HepG2 (cell line): ENCODE data around the gene POLD3. TPM values are rescaled to one million over a fixed set of nuclear protein-coding genes. Genes with fewer than 3 reads are reported as not detected.

Source experiments
- ATAC-seq: fragments of 200-7000 bp; cut with Tn5 transposase; 3 replicates; pipeline ENCODE4 v1.9.1; 2020; ENCODE audit warnings: mild to moderate bottlenecking, moderate library complexity
- BruUV-seq: library from RNA; stranded (reverse); fragments of 400-500 nt; replicated peaks from 2 replicates; lab custom pipeline; 2021; lab: Mats Ljungman, UMichigan
- CTCF ChIA-PET: fragments of 300-600 bp; formaldehyde crosslinking; extraction: SDS; loops from one replicate; lab custom pipeline; 2021; ENCODE audit warnings: low total read pairs, inconsistent platforms, low intra/inter-chr PET ratio; lab: Yijun Ruan, JAX
- POLR2A ChIA-PET: fragments of 350-600 bp; sonication (Branson Sonifier 250); formaldehyde crosslinking; loops from one replicate; lab custom pipeline; 2020; ENCODE audit warnings: antibody characterized with exemption, inconsistent platforms; lab: Yijun Ruan, JAX
- DNase-seq: peaks from one replicate; pipeline ENCODE4 v3.0.0-alpha.2; 2015; ENCODE audit warnings: low spot score
- FAIRE-seq: peaks from 3 replicates; lab custom pipeline; 2011; peaks lifted over from hg19 to GRCh38; lab: Jason Lieb, UNC
- H2AFZ ChIP-seq: one replicate; pipeline ENCODE4 v1.6.1; 2011; ENCODE audit warnings: low read length, inconsistent platforms
- H3K27ac ChIP-seq: fragments of 300-600 bp; 3 replicates; pipeline ENCODE4 v1.8.0; 2011; ENCODE audit warnings: mixed run types, mild to moderate bottlenecking, mixed read lengths, low read length, inconsistent platforms; ENCODE audit not compliant: insufficient read depth; ENCODE audit errors: extremely low read length
- H3K27me3 ChIP-seq, 2 experiments: fragments of 200-600 bp in 1 of 2; 2 replicates in 1 of 2; 3 replicates in 1 of 2; pipeline versions ENCODE4 v1.6.0 to v1.8.0; 2011; ENCODE audit warnings: low read length in 2 of 2, mild to moderate bottlenecking in 2 of 2, moderate library complexity in 2 of 2, inconsistent platforms in 1 of 2; ENCODE audit not compliant: insufficient read depth in 2 of 2, control insufficient read depth in 1 of 2
- H3K36me3 ChIP-seq, 2 experiments: fragments of 200-600 bp in 1 of 2; replicated peaks in 1 of 2; 2 replicates in 1 of 2; 3 replicates in 1 of 2; pipeline versions ENCODE4 v1.5.1 to v1.8.0; 2011; ENCODE audit warnings: low read length in 2 of 2, inconsistent platforms in 1 of 2; ENCODE audit not compliant: insufficient read depth in 2 of 2, control insufficient read depth in 1 of 2
- H3K4me1 ChIP-seq: 2 replicates; pipeline ENCODE4 v1.5.1; 2012; ENCODE audit warnings: low read length, inconsistent platforms; ENCODE audit not compliant: insufficient read depth
- H3K4me2 ChIP-seq: 2 replicates; pipeline ENCODE4 v1.6.0; 2011; ENCODE audit warnings: low read depth, low read length, inconsistent platforms
- H3K4me3 ChIP-seq, 3 experiments: fragments of 200-600 bp in 1 of 3; sonication (generic), shearing (Covaris generic) in 1 of 3; replicated peaks in 1 of 3; 2 replicates each; pipeline ENCODE4 v1.5.1; 2011 to 2016; ENCODE audit warnings: low read length in 3 of 3, inconsistent platforms in 2 of 3, low read depth in 2 of 3, mild to moderate bottlenecking in 2 of 3, control low read depth in 1 of 3, mixed read lengths in 1 of 3; ENCODE audit not compliant: insufficient read depth in 1 of 3
- H3K79me2 ChIP-seq: one replicate; pipeline ENCODE4 v1.6.1; 2011; ENCODE audit warnings: low read length, inconsistent platforms; ENCODE audit not compliant: insufficient read depth
- H3K9ac ChIP-seq: 2 replicates; pipeline ENCODE4 v1.6.0; 2011; ENCODE audit warnings: mild to moderate bottlenecking, low read depth, low read length, inconsistent platforms; ENCODE audit not compliant: insufficient read depth
- H3K9me3 ChIP-seq: 2 replicates; pipeline ENCODE4 v1.5.1; 2012; ENCODE audit warnings: mild to moderate bottlenecking, low read length
- H4K20me1 ChIP-seq: 2 replicates; pipeline ENCODE4 v1.6.0; 2011; ENCODE audit warnings: inconsistent platforms, mild to moderate bottlenecking, low read length, moderate library complexity; ENCODE audit not compliant: insufficient read depth
- AHDC1 ChIP-seq: sonication (generic); formaldehyde crosslinking; IDR thresholded peaks from 2 replicates; pipeline ENCODE4 v1.5.1; 2020; ENCODE audit warnings: mild to moderate bottlenecking, missing genetic modification reagents, borderline replicate concordance
- FOXK1 ChIP-seq: sonication (generic); formaldehyde crosslinking; IDR thresholded peaks from 2 replicates; pipeline ENCODE4 v1.4.0; 2020; ENCODE audit warnings: low read depth, missing genetic modification reagents, borderline replicate concordance
- HIVEP1 ChIP-seq: sonication (generic); formaldehyde crosslinking; IDR thresholded peaks from 2 replicates; pipeline ENCODE4 v1.4.0; 2020; ENCODE audit warnings: mild to moderate bottlenecking, missing genetic modification reagents
- KLF16 ChIP-seq, 2 experiments: sonication (generic) in 1 of 2; formaldehyde crosslinking in 1 of 2; IDR thresholded peaks; 2 replicates each; pipeline versions ENCODE4 v1.6.1 to v1.8.0; 2016 to 2023; ENCODE audit warnings: missing genetic modification reagents in 2 of 2, missing compliant biosample characterization in 1 of 2
- SAFB2 ChIP-seq: sonication (generic); formaldehyde crosslinking; IDR thresholded peaks from 2 replicates; pipeline ENCODE4 v1.5.1; 2020; ENCODE audit warnings: missing genetic modification reagents, low read depth, mild to moderate bottlenecking, borderline replicate concordance
- TEAD3 ChIP-seq: optimal IDR thresholded peaks from 2 replicates; pipeline ENCODE3; 2016; ENCODE audit warnings: borderline replicate concordance
- ZBTB38 ChIP-seq: sonication (generic); formaldehyde crosslinking; IDR thresholded peaks from 2 replicates; pipeline ENCODE4 v1.5.1; 2020; ENCODE audit warnings: mild to moderate bottlenecking, missing genetic modification reagents
- ZNF230 ChIP-seq: sonication (generic); formaldehyde crosslinking; IDR thresholded peaks from 2 replicates; pipeline ENCODE4 v1.4.0; 2020; ENCODE audit warnings: mild to moderate bottlenecking, missing genetic modification reagents
- ZNF407 ChIP-seq: sonication (generic); formaldehyde crosslinking; IDR thresholded peaks from one replicate; pipeline ENCODE4 v1.5.1; 2020; ENCODE audit warnings: mild to moderate bottlenecking, missing genetic modification reagents; ENCODE audit errors: not compliant biosample characterization
- WGBS: methylation state at CpG from one replicate; pipeline ENCODE4 v1.1.6; 2017; ENCODE audit warnings: low lambda C conversion rate; 5-methylcytosine and 5-hydroxymethylcytosine counted together
- in situ Hi-C: cut with HindIII; loops from 2 replicates; pipeline ENCODE4 v1.10.0; 2017; ENCODE audit warnings: low pct_unique_long_range_greater_than_20kb; ENCODE audit not compliant: extremely low pct_ligation_motif_present
- intact Hi-C: fragments of 100-400 bp; cut with micrococcal nuclease; formaldehyde crosslinking; loops from one replicate; pipeline ENCODE4 v1.10.0; 2022; ENCODE audit not compliant: unreplicated experiment
- polyA plus RNA-seq, 8 experiments: library from polyadenylated mRNA; depleted of rRNA in 3 of 8; stranded (reverse) in 7 of 8; unstranded in 1 of 8; fragments of >200 nt; fragmentation: Illumina TruSeq in 4 of 8; extraction: Trizol in 4 of 8; gene quantifications; 2 replicates each; pipeline versions ENCODE4 v1.2.1 to v1.2.3, GENCODE V29; 2011 to 2016; ENCODE audit warnings: low read depth in 4 of 8, missing spikeins in 1 of 8, mixed read lengths in 1 of 8; ENCODE audit not compliant: insufficient read depth in 1 of 8
- total RNA-seq, 5 experiments: library from RNA; depleted of rRNA; stranded (reverse); fragments of >200 nt; fragmentation: Illumina TruSeq; extraction: Trizol; gene quantifications; 2 replicates each; pipeline ENCODE4 v1.2.3, GENCODE V29; 2016; ENCODE audit warnings: low read depth in 1 of 5

Gene POLD3
- total and polyA plus RNA-seq, 2 of the 13 experiments (the other 11 are each of a cell fraction or from before 2014, with no cell fraction given): 6.3 to 18.9 TPM

- TF ChIP-seq AHDC1 (CRISPR knock-in tag): no peak
- TF ChIP-seq TEAD3 (CRISPR knock-in tag): no peak
- no peak for TF ChIP-seq HIVEP1
- no peak for TF ChIP-seq FOXK1 (CRISPR knock-in tag)
Measured at GRCh38 chr11:74575999-74576398, 16.4 kb upstream of the POLD3 start (continued).

- CTCF ChIA-PET: no interaction called here
- no peak for TF ChIP-seq SAFB2
- no peak for TF ChIP-seq ZBTB38 (CRISPR knock-in tag)
- no peak for TF ChIP-seq ZNF230 (CRISPR knock-in tag)
- no peak for TF ChIP-seq ZNF407 (CRISPR knock-in tag)
- no peak for TF ChIP-seq TEAD3 (CRISPR knock-in tag)
- TF ChIP-seq KLF16 (CRISPR knock-in tag; IDR thresholded peaks at IDR 0.05): no peak
Measured at GRCh38 chr11:74577181-74577580, 15.2 kb upstream of the POLD3 start.

More at GRCh38 chr11:74577181-74577580, 15.2 kb upstream of the POLD3 start:
- no peaks in the 10 kb centered on the region for H3K9me3 ChIP-seq
- H4K20me1 ChIP-seq: no peaks in the 10 kb centered on the region
- FAIRE-seq (no peak), ATAC-seq (no peak), DNase-seq (no peak)
- WGBS: 65% methylated on average over 4 of the region's 4 CpGs
- intact Hi-C loops (no loop called here), in situ Hi-C loops (no loop called here)
- H3K9ac ChIP-seq: no peak overlapping the region
- H3K4me2 ChIP-seq: no peak overlapping the region
- H3K27ac ChIP-seq: no peak overlapping the region
- H3K79me2 ChIP-seq: no peaks in the 10 kb centered on the region
- H2AFZ ChIP-seq: no peak overlapping the region
- H3K4me1 ChIP-seq: no peaks in the 10 kb centered on the region
- POLR2A ChIA-PET: no interaction called here
- no TSS peak for BruUV-seq
- no peak overlapping the region for H3K4me3 ChIP-seq
- H3K36me3 ChIP-seq: no peaks in the 10 kb centered on the region
- H3K27me3 ChIP-seq: peaks cover 0 to 1% of the 10 kb centered on the region in 2 experiments; a peak in 1 of 5 replicates
